ENCODE results near the gene PSMD10. TPM values are rescaled to one million over a fixed set of nuclear protein-coding genes. Genes with fewer than 3 reads are reported as not detected.
A peak's percentile ranks its signal among the peaks of the same experiment; 100 is the strongest.

Gene PSMD10
- total RNA-seq, 1 donor from 2014 or later = 45.1 TPM

GRCh38 chrX:108053218-108053617, 38.1 kb downstream of the PSMD10 start:
- Histone ChIP-seq H3K27me3 (ENCODE audit: control insufficient read depth, insufficient read depth, low read length) (peaks cover 2% of the 10 kb centered on the region), H3K4me3 (ENCODE audit: low read depth, low read length) (no peak overlapping the region), H3K36me3 (ENCODE audit: control insufficient read depth, insufficient read depth, low read length) (no peaks in the 10 kb centered on the region)
- no peak for TF ChIP-seq CTCF (IDR thresholded peaks at IDR 0.05; ENCODE audit: insufficient read depth, low read length, poor library complexity, severe bottlenecking)
- DNase-seq (ENCODE audit: low read depth) = no peak

GRCh38 chrX:108049649-108050048, 41.7 kb downstream of the PSMD10 start:
- Histone ChIP-seq H3K36me3 (ENCODE audit: control insufficient read depth, insufficient read depth, low read length) (no peaks in the 10 kb centered on the region), H3K4me3 (ENCODE audit: low read depth, low read length) (no peak overlapping the region), H3K27me3 (ENCODE audit: control insufficient read depth, insufficient read depth, low read length) (peaks cover 2% of the 10 kb centered on the region)
- no peak for DNase-seq (ENCODE audit: low read depth)
- TF ChIP-seq CTCF (IDR thresholded peaks at IDR 0.05; ENCODE audit: insufficient read depth, low read length, poor library complexity, severe bottlenecking) = no peak

GRCh38 chrX:108044554-108045256, 46.6 kb downstream of the PSMD10 start, which contains the start of gene VSIG1:
Gene VSIG1, plus strand, starts transcription at chrX:108045065. Its CDS starts 66 bp downstream, at chrX:108045131.
- no peak for TF ChIP-seq CTCF (IDR thresholded peaks at IDR 0.05; ENCODE audit: insufficient read depth, low read length, poor library complexity, severe bottlenecking)
- no peaks in the 10 kb centered on the region for H3K36me3 ChIP-seq (ENCODE audit: control insufficient read depth, insufficient read depth, low read length)

GRCh38 chrX:108036298-108036973, 54.9 kb downstream of the PSMD10 start:
- Histone ChIP-seq H3K4me3 (ENCODE audit: low read depth, low read length) (no peak overlapping the region), H3K36me3 (ENCODE audit: control insufficient read depth, insufficient read depth, low read length) (no peaks in the 10 kb centered on the region), H3K27me3 (ENCODE audit: control insufficient read depth, insufficient read depth, low read length) (no peaks in the 10 kb centered on the region)
- DNase-seq (ENCODE audit: low read depth) = peak; percentile 73
- TF ChIP-seq CTCF (IDR thresholded peaks at IDR 0.05; ENCODE audit: insufficient read depth, low read length, poor library complexity, severe bottlenecking) = no peak

More at GRCh38 chrX:108044554-108045256, 46.6 kb downstream of the PSMD10 start, which contains the start of gene VSIG1:
- no peak within 1 kb of the TSS for H3K4me3 ChIP-seq (ENCODE audit: low read depth, low read length)
- DNase-seq (ENCODE audit: low read depth) = no peak
- no peaks in the 10 kb centered on the region for H3K27me3 ChIP-seq (ENCODE audit: control insufficient read depth, insufficient read depth, low read length)

GRCh38 chrX:108034725-108035124, 56.6 kb downstream of the PSMD10 start:
- H3K36me3 ChIP-seq (ENCODE audit: control insufficient read depth, insufficient read depth, low read length) = no peaks in the 10 kb centered on the region
- no peak for TF ChIP-seq CTCF (IDR thresholded peaks at IDR 0.05; ENCODE audit: insufficient read depth, low read length, poor library complexity, severe bottlenecking)
- no peaks in the 10 kb centered on the region for H3K27me3 ChIP-seq (ENCODE audit: control insufficient read depth, insufficient read depth, low read length)
- DNase-seq (ENCODE audit: low read depth) = no peak
- no peak overlapping the region for H3K4me3 ChIP-seq (ENCODE audit: low read depth, low read length)

Other genes with a start within 250 kb of the PSMD10 start
- not detected in 2 replicates for gene TEX13B, start 109.2 kb downstream of the PSMD10 start, total RNA-seq
- gene VSIG1, start 46.5 kb downstream of the PSMD10 start, total RNA-seq = 0.27 and 0.29 TPM in 2 replicates
- gene ATG4A, start 236 bp upstream of the PSMD10 start, total RNA-seq = 8.1 and 10.0 TPM in 2 replicates